Pancreas (tissue), 10 donors: ENCODE measurements around the gene NEK7. TPM values are rescaled to one million over a fixed set of nuclear protein-coding genes. Genes with fewer than 3 reads are reported as not detected.

Source experiments
- ATAC-seq, 4 donors: fragments of 200-7000 bp; cut with Tn5 transposase; one replicate each; pipeline versions ENCODE4 v1.8.0 to v1.9.1; 2020; ENCODE audit warnings: mild to moderate bottlenecking in 4 of 4, moderate library complexity in 4 of 4
- DNase-seq, 6 donors: peaks; one replicate each; pipeline ENCODE4 v3.0.0-alpha.2; 2020
- FAIRE-seq: peaks from 2 replicates; lab custom pipeline; 2012; peaks lifted over from hg19 to GRCh38; lab: Jason Lieb, UNC
- H3K27ac ChIP-seq, 4 donors: fragments of 200-600 bp; sonication (generic); 1 replicate in 3 of 4; 2 replicates in 1 of 4; pipeline versions ENCODE4 v1.5.0 to v1.8.0; 2020
- H3K27me3 ChIP-seq, 4 donors: fragments of 200-600 bp; one replicate each; pipeline ENCODE4 v1.8.0; 2021
- H3K36me3 ChIP-seq, 3 donors: fragments of 200-600 bp; sonication (generic) in 1 of 3; one replicate each; pipeline versions ENCODE4 v1.5.0 to v1.8.0; 2020 to 2021
- H3K4me1 ChIP-seq, 3 donors: fragments of 200-600 bp; one replicate each; pipeline ENCODE4 v1.8.0; 2021
- H3K4me3 ChIP-seq, 4 donors: fragments of 200-600 bp; sonication (generic) in 2 of 4; one replicate each; pipeline versions ENCODE4 v1.5.0 to v1.8.0; 2020 to 2021
- H3K9me3 ChIP-seq, 4 donors: fragments of 200-600 bp; one replicate each; pipeline ENCODE4 v1.8.0; 2021
- CTCF ChIP-seq, 4 donors: fragments of 200-600 bp; sonication (generic) in 3 of 4; IDR thresholded peaks; one replicate each; pipeline versions ENCODE4 v1.5.0 to v1.8.0; 2021; ENCODE audit warnings: antibody characterized with exemption in 4 of 4
- WGBS, 2 donors: extraction: QIAGEN DNeasy Blood & Tissue Kit; methylation state at CpG; one replicate each; pipeline ENCODE4 v1.1.7; 2013; 5-methylcytosine and 5-hydroxymethylcytosine counted together
- intact Hi-C, 3 donors: fragments of 100-400 bp; cut with DNase I; formaldehyde crosslinking; loops; one replicate each; pipeline versions ENCODE4 v1.11.1 to v1.14.2; 2022
- polyA plus RNA-seq, 2 donors: library from polyadenylated mRNA; stranded (reverse); fragments of 200-250 nt; gene quantifications; one replicate each; pipeline ENCODE4 v1.2.3, GENCODE V29; 2013
- total RNA-seq, 6 donors: library from RNA; stranded (reverse); fragmentation: NEBNext Ultra II Directional in 4 of 6; extraction: Animal tissue kit (Norgen Biotek cat#: 25700) in 4 of 6; gene quantifications; one replicate each; pipeline versions ENCODE4 v1.2.1 to v1.2.4, GENCODE V29; 2021 to 2023
- donor health status: healthy with polysubstance abuse.
- donor health status: DM: no; HTN: no; CAD: no; lungs with moderate emphysema.
- donor health status: DM: no; HTN: no; CAD: no.
- donor health status: control.
- donor health status: control.
- donor health status: Bipolar disorder and iron deficiency.
- donor health status: DM: yes; HTN: yes; CAD: no.
- donor health status: DM: no; HTN: no; CAD: no.
- donor health status: DM: no; HTN: no; CAD: no.
- donor health status: DM: yes; HTN: yes; CAD: no.

NEK7 gene
- 10 to 100 TPM; 20.3 to 36.3 (median 23.0) TPM for total RNA-seq
- 10 to 100 TPM in 1 of 2 donors, 1 to 10 TPM in 1; 8.0 to 13.4 TPM for polyA plus RNA-seq

- TF ChIP-seq CTCF (IDR thresholded peaks at IDR 0.05) = no peak
- DNase-seq (peak; percentile 79 to 92 (median 84)), FAIRE-seq (no peak), ATAC-seq (peak; percentile 80 to 87 (median 83))
- WGBS, 2 donors = 0 to 1% methylated on average over 62 to 63 of the region's 63 CpGs
- intact Hi-C loops = no loop called here
- H3K36me3 ChIP-seq = no peaks in the 10 kb centered on the region
- peak within 1 kb of the TSS; percentile 80 to 97 (median 90) for H3K4me3 ChIP-seq
- H3K9me3 ChIP-seq = no peaks in the 10 kb centered on the region
- H3K27ac ChIP-seq = peak within 1 kb of the TSS; percentile 93 to 100 (median 97)
- no peaks in the 10 kb centered on the region for H3K27me3 ChIP-seq
- H3K4me1 ChIP-seq = peaks cover 3 to 13% (median 13%) of the 10 kb centered on the region in 3 donors
These were observed at the start of gene NEK7 for GRCh38 chr1:198156745-198157240. NEK7 (plus strand) TSS chr1:198156998; CDS start chr1:198232581, 75,583 bp downstream.

- WGBS, 2 donors = 91 to 95% methylated on average over 2 of the region's 2 CpGs
- no peaks in the 10 kb centered on the region for H3K4me1 ChIP-seq
- intact Hi-C loops = no loop called here
- H3K9me3 ChIP-seq = no peaks in the 10 kb centered on the region
- TF ChIP-seq CTCF (IDR thresholded peaks at IDR 0.05) = no peak
- no peaks in the 10 kb centered on the region for H3K36me3 ChIP-seq
- no peak for FAIRE-seq
- no peak for DNase-seq
- H3K27me3 ChIP-seq = no peaks in the 10 kb centered on the region
- no peak for ATAC-seq
- H3K4me3 ChIP-seq = no peak overlapping the region
- no peak overlapping the region for H3K27ac ChIP-seq
These were observed 49.7 kb upstream of the NEK7 start for GRCh38 chr1:198107091-198107501.

- no peak for DNase-seq
- intact Hi-C loops = no loop called here
- Histone ChIP-seq H3K4me3 (no peak overlapping the region), H3K36me3 (no peaks in the 10 kb centered on the region), H3K27ac (no peak overlapping the region), H3K27me3 (no peaks in the 10 kb centered on the region), H3K4me1 (no peaks in the 10 kb centered on the region), H3K9me3 (no peaks in the 10 kb centered on the region)
- no peak for ATAC-seq
- no peak for FAIRE-seq
- no peak for TF ChIP-seq CTCF (IDR thresholded peaks at IDR 0.05)
- 22 to 36% methylated on average over 1 of the region's 1 CpG for WGBS, 2 donors
These were observed 48.0 kb upstream of the NEK7 start for GRCh38 chr1:198108636-198109370.

GRCh38 chr1:198109371-198109715 is 47.5 kb upstream of the NEK7 start:
- ATAC-seq (no peak), FAIRE-seq (no peak), DNase-seq (no peak)
- no peak for TF ChIP-seq CTCF (IDR thresholded peaks at IDR 0.05)
- Histone ChIP-seq H3K9me3 (no peaks in the 10 kb centered on the region), H3K4me3 (no peak overlapping the region), H3K36me3 (no peaks in the 10 kb centered on the region), H3K27ac (no peak overlapping the region), H3K4me1 (no peaks in the 10 kb centered on the region), H3K27me3 (no peaks in the 10 kb centered on the region)
- intact Hi-C loops = no loop called here

- DNase-seq (no peak), ATAC-seq (no peak), FAIRE-seq (no peak)
- no peak overlapping the region for H3K27ac ChIP-seq
- no peaks in the 10 kb centered on the region for H3K9me3 ChIP-seq
- no peak for TF ChIP-seq CTCF (IDR thresholded peaks at IDR 0.05)
- H3K36me3 ChIP-seq = no peaks in the 10 kb centered on the region
- H3K4me3 ChIP-seq = no peak overlapping the region
- intact Hi-C loops = no loop called here
- no peaks in the 10 kb centered on the region for H3K4me1 ChIP-seq
- H3K27me3 ChIP-seq = no peaks in the 10 kb centered on the region
These were observed 43.5 kb upstream of the NEK7 start for GRCh38 chr1:198113342-198113750.
